Left cardiac atrium (tissue), 4 donors: Measurements from ENCODE around the gene PAN3. TPM values are rescaled to one million over a fixed set of nuclear protein-coding genes. Genes with fewer than 3 reads are reported as not detected.
A peak's percentile ranks its signal among the peaks of the same experiment; 100 is the strongest.

Source experiments
- ATAC-seq, 2 donors: fragments of 200-7000 bp; cut with Tn5 transposase; one replicate each; pipeline ENCODE4 v1.9.1; 2020; ENCODE audit warnings: mild to moderate bottlenecking in 2 of 2, moderate library complexity in 2 of 2
- DNase-seq: peaks from one replicate; pipeline ENCODE4 v3.0.0-alpha.2; 2020
- intact Hi-C, 2 donors: fragments of 100-400 bp; cut with DNase I; formaldehyde crosslinking; loops; one replicate each; pipeline versions ENCODE4 v1.14.1 to v1.15.1; 2022 to 2023
- total RNA-seq, 2 donors: library from RNA; stranded (reverse); fragmentation: NEBNext Ultra II Directional; extraction: Animal tissue kit (Norgen Biotek cat#: 25700); gene quantifications; one replicate each; pipeline ENCODE4 v1.2.1, GENCODE V29; 2021
- donor health status: DM: no; HTN: yes; CAD: no.
- donor health status: DM: no; HTN: yes; CAD: no; lungs with severe emphysema.
- donor health status: DM: yes; HTN: yes; CAD: no.
- donor health status: Dilated cardiomyopathy.

Gene PAN3
- total RNA-seq, 2 donors from 2014 or later = 12.3 to 12.8 TPM

- intact Hi-C loops = no loop called here
- ATAC-seq (no peak), DNase-seq (no peak)
Measured at GRCh38 chr13:28204043-28204442, 65.7 kb downstream of the PAN3 start.

- DNase-seq = no peak
Measured at GRCh38 chr13:28204690-28205443, 66.5 kb downstream of the PAN3 start.

GRCh38 chr13:28218679-28219078 is 80.3 kb downstream of the PAN3 start:
- ATAC-seq (no peak), DNase-seq (no peak)
- intact Hi-C loops = no loop called here

More at GRCh38 chr13:28204690-28205443, 66.5 kb downstream of the PAN3 start:
- ATAC-seq = no peak
- intact Hi-C loops = no loop called here

GRCh38 chr13:28219408-28220099 is 81.2 kb downstream of the PAN3 start:
- intact Hi-C loops = no loop called here
- DNase-seq (no peak), ATAC-seq (no peak)

DNA sequence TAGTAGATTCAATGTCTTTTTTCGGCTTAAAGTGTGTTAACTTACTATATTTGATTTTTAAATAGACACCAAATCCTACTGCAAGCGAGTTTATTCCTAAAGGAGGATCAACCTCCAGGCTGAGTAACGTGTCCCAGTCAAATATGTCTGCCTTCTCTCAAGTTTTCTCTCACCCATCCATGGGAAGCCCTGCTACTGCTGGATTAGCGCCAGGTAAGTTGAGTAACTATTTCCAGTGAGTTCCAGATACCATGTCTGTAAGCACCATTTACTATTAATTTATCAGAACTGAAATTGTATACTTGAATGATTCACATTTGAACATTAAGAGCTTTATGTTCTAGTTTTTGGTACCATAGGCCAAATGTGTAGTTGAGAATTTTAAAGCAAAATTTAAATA is 81.8 kb downstream of the PAN3 start:
- DNase-seq (no peak), ATAC-seq (no peak)
- intact Hi-C loops = no loop called here

GRCh38 chr13:28229522-28230411 is 91.4 kb downstream of the PAN3 start:
- no peak for ATAC-seq
- DNase-seq = no peak
- intact Hi-C loops = no loop called here

GRCh38 chr13:28231642-28232041 is 93.3 kb downstream of the PAN3 start:
- intact Hi-C loops = no loop called here
- DNase-seq = no peak
- no peak for ATAC-seq

DNA sequence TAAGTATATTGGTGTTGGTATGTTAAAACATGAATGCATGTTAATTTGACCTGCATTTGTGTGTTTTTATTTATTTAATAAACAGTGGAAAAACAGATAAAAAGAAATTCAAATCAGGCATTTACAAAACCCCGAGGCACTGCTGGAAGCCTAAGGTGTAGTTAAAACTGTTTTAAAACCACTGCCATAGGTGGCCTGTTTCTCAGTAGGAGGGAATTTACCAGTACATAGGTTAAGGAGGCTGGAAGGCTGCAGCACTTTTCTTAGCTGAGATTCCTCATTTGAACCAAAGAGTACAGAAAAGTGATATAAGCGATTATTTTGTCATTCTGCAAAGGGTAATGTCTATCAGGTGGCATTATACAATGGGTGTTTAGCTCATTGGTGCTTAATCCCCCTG is 99.6 kb downstream of the PAN3 start:
- DNase-seq (no peak), ATAC-seq (no peak)
- intact Hi-C loops = no loop called here

- ATAC-seq = peak in 1 of 2 donors; percentile 63
- intact Hi-C loops = no loop called here
Measured at GRCh38 chr13:28239374-28239773, 101.0 kb downstream of the PAN3 start.

DNA sequence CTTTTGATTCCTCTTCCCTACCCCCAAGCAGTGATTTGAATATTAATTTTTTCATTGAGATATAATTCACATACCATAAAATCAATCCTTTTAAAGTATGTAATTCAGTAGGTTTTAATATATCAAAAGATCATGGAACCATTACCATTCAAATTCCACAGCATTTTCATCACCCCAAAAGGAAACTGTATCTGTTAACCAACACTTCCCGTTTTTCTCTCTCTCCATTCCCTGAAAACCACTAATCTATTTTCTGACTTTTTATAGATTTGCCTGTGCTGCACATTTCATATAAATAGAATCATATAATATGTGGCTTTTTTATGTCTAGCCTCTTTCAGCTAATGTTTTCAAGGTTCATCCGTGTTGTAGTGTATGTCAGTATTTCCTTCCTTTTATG is 107.1 kb downstream of the PAN3 start:
- ATAC-seq (no peak), DNase-seq (no peak)
- intact Hi-C loops = no loop called here

More at GRCh38 chr13:28239374-28239773, 101.0 kb downstream of the PAN3 start:
- no peak for DNase-seq

DNA sequence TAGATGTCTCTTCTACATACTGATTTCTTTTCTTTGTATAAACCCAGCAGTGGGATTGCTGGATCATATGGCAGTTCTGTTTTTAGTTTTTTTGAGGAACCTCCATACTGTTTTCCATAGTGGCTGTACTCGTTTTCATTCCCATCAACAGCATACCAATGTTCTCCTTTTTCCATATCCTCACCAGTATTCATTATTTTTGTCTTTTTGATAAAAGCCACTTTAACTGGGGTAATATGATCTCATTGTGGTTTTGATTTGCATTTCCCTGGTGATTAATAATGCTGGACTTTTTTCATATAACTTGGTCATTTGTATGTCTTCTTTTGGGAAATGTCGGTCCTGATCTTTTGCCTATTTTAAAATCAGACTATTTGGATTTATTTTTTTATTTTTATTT is 108.5 kb downstream of the PAN3 start:
- intact Hi-C loops = no loop called here
- ATAC-seq (no peak), DNase-seq (no peak)

DNA sequence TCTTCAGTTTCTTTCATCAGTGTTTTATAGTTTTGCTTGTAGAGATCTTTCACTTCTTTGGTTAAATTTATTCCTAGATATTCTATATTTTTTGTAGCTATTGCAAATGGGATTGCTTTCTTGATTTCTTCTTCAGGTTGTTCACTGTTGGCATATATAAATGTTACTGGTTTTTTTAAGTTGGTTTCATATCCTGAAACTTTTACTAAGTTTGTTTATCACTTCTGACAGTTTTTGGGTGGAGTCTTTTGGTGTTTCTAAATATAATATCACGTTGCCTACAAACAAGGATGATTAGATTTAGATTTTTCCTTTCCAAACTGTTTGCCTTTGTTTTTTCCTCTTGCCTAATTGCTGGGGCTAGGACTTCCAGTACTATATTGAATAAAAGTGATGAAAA is 109.7 kb downstream of the PAN3 start:
- no peak for ATAC-seq

DNA sequence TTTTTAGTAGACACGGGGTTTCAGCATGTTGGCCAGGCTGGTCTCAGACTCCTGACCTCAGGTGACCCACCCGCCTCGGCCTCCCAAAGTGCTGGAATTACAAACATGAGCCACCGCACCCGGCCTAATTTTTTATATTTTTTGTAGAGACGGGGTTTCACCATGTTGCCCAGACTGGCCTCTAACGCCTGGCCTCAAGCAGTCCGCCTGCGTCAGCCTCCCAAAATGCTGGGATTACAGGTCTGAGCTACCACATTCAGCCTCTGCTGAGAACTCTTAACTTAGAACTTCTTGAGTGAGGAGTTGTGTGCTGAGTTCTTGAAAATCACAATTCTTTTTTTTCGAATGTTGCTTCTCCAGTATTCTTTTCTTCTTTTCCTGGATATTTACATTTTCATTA is 112.2 kb downstream of the PAN3 start:
- no peak for ATAC-seq
- intact Hi-C loops = no loop called here
- no peak for DNase-seq

More for the DNA sequence above, 109.7 kb downstream of the PAN3 start:
- intact Hi-C loops = no loop called here
- DNase-seq = no peak

- DNase-seq (no peak), ATAC-seq (no peak)
- intact Hi-C loops = no loop called here
Measured at GRCh38 chr13:28251466-28251865, 113.1 kb downstream of the PAN3 start.

DNA sequence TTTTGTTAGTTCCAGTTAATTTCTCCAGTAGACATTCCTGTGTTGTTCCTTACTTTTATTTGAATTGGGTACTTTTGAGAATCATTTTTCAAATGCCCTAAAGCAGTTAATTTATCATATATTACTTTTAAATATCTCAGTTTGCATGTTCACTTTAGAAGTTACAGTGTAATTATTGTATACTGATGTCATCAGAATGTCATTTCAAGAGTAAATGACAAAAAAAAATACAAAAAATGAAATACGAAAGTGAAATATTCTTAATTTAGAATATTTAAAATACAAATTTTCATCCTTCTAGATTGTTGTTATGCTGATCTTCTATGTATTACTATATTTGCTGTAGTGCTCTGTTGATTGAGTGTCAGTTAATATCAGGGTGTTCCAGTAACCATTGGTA is 114.2 kb downstream of the PAN3 start:
- DNase-seq (no peak), ATAC-seq (no peak)
- intact Hi-C loops = no loop called here

- intact Hi-C loops = no loop called here
- DNase-seq = no peak
- ATAC-seq = no peak
Measured at GRCh38 chr13:28257305-28257704, 119.0 kb downstream of the PAN3 start.

- intact Hi-C loops = no loop called here
- ATAC-seq (no peak), DNase-seq (no peak)
Measured at GRCh38 chr13:28258417-28258816, 120.1 kb downstream of the PAN3 start.

DNA sequence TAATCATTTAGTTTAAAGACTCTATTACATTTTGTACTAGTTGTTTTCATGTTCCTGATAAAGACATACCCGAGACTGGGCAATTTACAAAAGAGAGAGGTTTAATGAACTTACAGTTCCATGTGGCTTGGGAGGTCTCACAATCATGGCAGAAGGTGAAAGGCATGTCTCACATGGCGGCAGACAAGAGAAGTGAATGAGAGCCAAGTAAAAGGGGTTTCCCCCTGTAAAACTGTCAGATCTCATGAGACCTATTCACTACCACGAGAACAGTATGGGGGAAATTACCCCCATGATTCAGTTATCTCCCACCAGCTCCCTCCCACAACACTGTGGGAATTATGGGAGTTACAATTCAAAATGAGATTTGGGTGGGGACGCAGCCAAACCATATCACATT is 129.2 kb downstream of the PAN3 start:
- no peak for DNase-seq
- no peak for ATAC-seq
- intact Hi-C loops = no loop called here

- intact Hi-C loops = no loop called here
- ATAC-seq = no peak
- DNase-seq = no peak
Measured at GRCh38 chr13:28268800-28269223, 130.5 kb downstream of the PAN3 start.
